Tibial nerve (tissue), 4 donors: ENCODE results near the gene TPGS2. TPM values are rescaled to one million over a fixed set of nuclear protein-coding genes. Genes with fewer than 3 reads are reported as not detected.

Source experiments
- DNase-seq, 2 donors: peaks; one replicate each; pipeline ENCODE4 v3.0.0-alpha.2; 2019; ENCODE audit warnings: low spot score in 2 of 2
- H3K27ac ChIP-seq, 4 donors: fragments of 200-600 bp; sonication (generic) in 3 of 4; one replicate each; pipeline ENCODE4 v1.5.1; 2017 to 2019; ENCODE audit warnings: mild to moderate bottlenecking in 1 of 4
- H3K27me3 ChIP-seq, 2 donors: fragments of 200-600 bp; sonication (generic) in 1 of 2; one replicate each; pipeline versions ENCODE4 v1.5.1 to v1.6.0; 2017 to 2019
- H3K36me3 ChIP-seq, 3 donors: fragments of 200-600 bp; sonication (generic); one replicate each; pipeline ENCODE4 v1.5.1; 2018 to 2019
- H3K4me1 ChIP-seq, 4 donors: fragments of 200-600 bp; sonication (generic) in 3 of 4; one replicate each; pipeline ENCODE4 v1.5.1; 2017 to 2019
- H3K4me3 ChIP-seq, 4 donors: fragments of 200-600 bp; sonication (generic) in 3 of 4; one replicate each; pipeline ENCODE4 v1.5.1; 2017 to 2019; ENCODE audit warnings: mild to moderate bottlenecking in 1 of 4, moderate library complexity in 1 of 4
- H3K9me3 ChIP-seq, 4 donors: fragments of 200-600 bp; sonication (generic) in 3 of 4; one replicate each; pipeline ENCODE4 v1.5.1; 2017 to 2019
- CTCF ChIP-seq, 5 experiments: fragments of 200-600 bp in 3 of 5; fragments of 450-650 bp in 2 of 5; sonication (generic) in 3 of 5; IDR thresholded peaks; one replicate each; pipeline ENCODE4 v1.5.1; 2016 to 2019; ENCODE audit warnings: antibody characterized with exemption in 5 of 5, mild to moderate bottlenecking in 3 of 5, moderate library complexity in 2 of 5
- EP300 ChIP-seq, 2 donors: sonication (generic); formaldehyde crosslinking; IDR thresholded peaks; one replicate each; pipeline ENCODE4 v1.6.1; 2017; ENCODE audit warnings: antibody characterized with exemption in 2 of 2, mild to moderate bottlenecking in 1 of 2
- POLR2A ChIP-seq, 2 donors: fragments of 450-650 bp; IDR thresholded peaks; one replicate each; pipeline ENCODE4 v1.6.1; 2017; ENCODE audit warnings: antibody characterized with exemption in 2 of 2, mild to moderate bottlenecking in 2 of 2, moderate library complexity in 2 of 2
- WGBS, 2 donors: methylation state at CpG; one replicate each; pipeline ENCODE4 v1.1.5; 2018; 5-methylcytosine and 5-hydroxymethylcytosine counted together
- total RNA-seq, 4 donors: library from RNA; depleted of rRNA; stranded (reverse); fragments of >200 nt; gene quantifications; one replicate each; pipeline ENCODE4 v1.1.0, GENCODE V29; 2016

Gene TPGS2
- total RNA-seq, 4 donors from 2014 or later = 137 to 203 (median 170) TPM

- WGBS, 2 donors = 85 to 87% methylated on average over 9 of the region's 9 CpGs
- no peak for DNase-seq
- Histone ChIP-seq H3K27ac (no peak overlapping the region), H3K27me3 (no peaks in the 10 kb centered on the region), H3K4me1 (peaks cover 0 to 19% (median 3%) of the 10 kb centered on the region in 4 donors), H3K9me3 (no peaks in the 10 kb centered on the region), H3K36me3 (peaks cover 0 to 17% (median 0%) of the 10 kb centered on the region in 3 donors), H3K4me3 (no peak overlapping the region)
- no peak for TF ChIP-seq CTCF (IDR thresholded peaks at IDR 0.05)
- TF ChIP-seq POLR2A (IDR thresholded peaks at IDR 0.05) = no peak
- no peak for TF ChIP-seq EP300 (IDR thresholded peaks at IDR 0.05)
These were observed 46.1 kb downstream of the TPGS2 start for GRCh38 chr18:36782710-36783109.

GRCh38 chr18:36780748-36781147 is 48.1 kb downstream of the TPGS2 start:
- Histone ChIP-seq H3K36me3 (peaks cover 0 to 17% (median 0%) of the 10 kb centered on the region in 3 donors), H3K9me3 (no peaks in the 10 kb centered on the region), H3K4me1 (no peaks in the 10 kb centered on the region), H3K27ac (no peak overlapping the region), H3K27me3 (no peaks in the 10 kb centered on the region), H3K4me3 (no peak overlapping the region)
- TF ChIP-seq CTCF (IDR thresholded peaks at IDR 0.05) (no peak), EP300 (IDR thresholded peaks at IDR 0.05) (no peak)
- no peak for DNase-seq
- 54 to 70% methylated on average over 2 of the region's 2 CpGs for WGBS, 2 donors

GRCh38 chr18:36777566-36777965 is 51.2 kb downstream of the TPGS2 start:
- Histone ChIP-seq H3K9me3 (no peaks in the 10 kb centered on the region), H3K36me3 (peaks cover 0 to 13% (median 0%) of the 10 kb centered on the region in 3 donors), H3K27me3 (no peaks in the 10 kb centered on the region), H3K27ac (no peak overlapping the region), H3K4me3 (no peak overlapping the region), H3K4me1 (no peaks in the 10 kb centered on the region)
- TF ChIP-seq POLR2A (IDR thresholded peaks at IDR 0.05) (no peak), EP300 (IDR thresholded peaks at IDR 0.05) (no peak), CTCF (IDR thresholded peaks at IDR 0.05) (no peak)
- WGBS, 2 donors = 69 to 81% methylated on average over 1 of the region's 1 CpG
- DNase-seq = no peak

- DNase-seq = no peak
- Histone ChIP-seq H3K9me3 (no peaks in the 10 kb centered on the region), H3K36me3 (peaks cover 0 to 12% (median 0%) of the 10 kb centered on the region in 3 donors), H3K27me3 (no peaks in the 10 kb centered on the region), H3K4me3 (no peak overlapping the region), H3K27ac (no peak overlapping the region), H3K4me1 (no peaks in the 10 kb centered on the region)
- TF ChIP-seq CTCF (IDR thresholded peaks at IDR 0.05) (no peak), POLR2A (IDR thresholded peaks at IDR 0.05) (no peak), EP300 (IDR thresholded peaks at IDR 0.05) (no peak)
- 89 to 95% methylated on average over 5 of the region's 5 CpGs for WGBS, 2 donors
These were observed 52.2 kb downstream of the TPGS2 start for GRCh38 chr18:36776650-36777049.

- TF ChIP-seq POLR2A (IDR thresholded peaks at IDR 0.05) (no peak), EP300 (IDR thresholded peaks at IDR 0.05) (no peak), CTCF (IDR thresholded peaks at IDR 0.05) (no peak)
- 91 to 94% methylated on average over 4 of the region's 4 CpGs for WGBS, 2 donors
- no peaks in the 10 kb centered on the region for H3K27me3 ChIP-seq
- no peaks in the 10 kb centered on the region for H3K36me3 ChIP-seq
- H3K4me3 ChIP-seq = no peak overlapping the region
- no peak overlapping the region for H3K27ac ChIP-seq
- no peak for DNase-seq
- H3K4me1 ChIP-seq = no peaks in the 10 kb centered on the region
- no peaks in the 10 kb centered on the region for H3K9me3 ChIP-seq
These were observed 53.4 kb downstream of the TPGS2 start for GRCh38 chr18:36775396-36775795.
